GM20431 (cell line): ENCODE measurements around the gene GOT2.
"Not testable (repeated sequence)": the region's sequence is repeated elsewhere in the genome, so short reads cannot be mapped to it uniquely, and the experiment has no call there.

Experiments used
- in situ Hi-C: fragments of 300-500 bp; cut with MseI, MboI; formaldehyde crosslinking; loops from one replicate; pipeline ENCODE4 v1.15.0; 2020; ENCODE audit warnings: low sequenced_read_pairs; ENCODE audit not compliant: unreplicated experiment

The GOT2 gene

DNA sequence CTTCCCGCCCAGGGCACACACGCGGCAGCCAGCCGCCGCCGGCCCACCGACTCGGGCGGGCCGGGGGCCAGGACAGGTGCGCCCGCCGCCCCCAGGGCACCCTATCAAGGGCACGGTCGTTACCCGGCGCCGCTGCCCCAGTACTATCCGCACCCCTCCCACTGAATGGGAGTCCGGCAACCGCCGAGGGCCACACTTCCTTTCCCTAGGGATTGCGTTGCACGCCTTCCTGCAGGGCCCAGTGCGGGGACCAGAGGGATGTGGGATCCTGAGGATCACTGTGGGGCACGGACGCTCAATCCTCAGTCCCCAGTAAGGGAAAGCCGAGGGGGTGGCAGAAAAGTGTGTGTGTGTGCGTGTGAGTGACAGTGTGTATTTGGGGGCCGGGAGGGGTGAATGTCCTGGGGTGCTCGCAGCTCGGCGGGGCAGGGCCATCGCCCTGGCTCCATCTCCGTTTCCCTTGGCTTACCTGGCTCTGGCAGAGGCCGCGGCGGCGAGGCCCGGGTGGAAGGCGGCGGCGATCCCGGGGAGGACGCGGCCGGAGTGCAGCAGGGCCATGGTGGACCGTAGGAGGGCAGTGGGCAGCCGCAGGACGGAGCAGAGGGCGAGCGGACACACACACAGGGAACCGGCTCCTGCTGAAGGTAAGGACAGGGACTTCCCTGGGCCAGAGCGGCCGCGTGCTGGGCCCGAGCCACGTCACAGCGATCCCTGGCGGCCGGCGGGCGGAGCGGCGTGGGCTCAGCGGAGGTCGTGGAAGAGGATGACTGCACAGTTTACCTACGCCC, at the start of gene GOT2:
Gene GOT2 (minus strand): TSS at position 646 of the 788 bp plus-strand sequence. CDS start 88 bp downstream, at position 558.
- in situ Hi-C loops, result no loop called here

- in situ Hi-C loops, result not testable (repeated sequence)
These were observed 45.2 kb upstream of the GOT2 start for GRCh38 chr16:58779291-58779690.

DNA sequence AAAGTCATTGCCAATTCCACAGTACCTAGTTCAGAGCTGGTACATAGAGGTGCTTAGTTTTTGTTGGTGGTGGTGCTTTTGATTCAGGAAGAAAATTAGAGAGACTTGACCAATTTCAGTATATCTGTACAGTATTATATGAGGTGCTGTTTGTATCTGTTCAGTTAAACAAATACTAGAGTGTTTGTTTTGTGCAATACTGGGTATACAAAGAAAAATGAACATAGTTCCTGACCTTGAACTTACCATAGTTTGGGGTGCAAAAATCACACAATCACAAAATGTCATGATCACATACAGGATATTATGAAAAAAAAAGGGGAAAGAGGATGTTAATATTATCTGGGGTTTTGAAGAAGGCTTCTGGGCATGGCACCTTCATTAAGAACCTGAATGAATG, 39.8 kb upstream of the GOT2 start:
- in situ Hi-C loops, result loop anchor here (25.0 kb wide), 1 partner anchor 437 kb away; no protein-coding TSS in a partner anchor

- in situ Hi-C loops, result loop anchor here (25.0 kb wide), 1 partner anchor 431 kb away; no protein-coding TSS in a partner anchor
These were observed 34.0 kb upstream of the GOT2 start for GRCh38 chr16:58768145-58768544.

- in situ Hi-C loops, result loop anchor here (25.0 kb wide), 1 partner anchor 430 kb away; no protein-coding TSS in a partner anchor
These were observed 33.5 kb upstream of the GOT2 start for GRCh38 chr16:58767581-58767980.

GRCh38 chr16:58756650-58757332, 22.7 kb upstream of the GOT2 start:
- in situ Hi-C loops, result loop anchor here (25.0 kb wide), 1 partner anchor 419 kb away; no protein-coding TSS in a partner anchor

DNA sequence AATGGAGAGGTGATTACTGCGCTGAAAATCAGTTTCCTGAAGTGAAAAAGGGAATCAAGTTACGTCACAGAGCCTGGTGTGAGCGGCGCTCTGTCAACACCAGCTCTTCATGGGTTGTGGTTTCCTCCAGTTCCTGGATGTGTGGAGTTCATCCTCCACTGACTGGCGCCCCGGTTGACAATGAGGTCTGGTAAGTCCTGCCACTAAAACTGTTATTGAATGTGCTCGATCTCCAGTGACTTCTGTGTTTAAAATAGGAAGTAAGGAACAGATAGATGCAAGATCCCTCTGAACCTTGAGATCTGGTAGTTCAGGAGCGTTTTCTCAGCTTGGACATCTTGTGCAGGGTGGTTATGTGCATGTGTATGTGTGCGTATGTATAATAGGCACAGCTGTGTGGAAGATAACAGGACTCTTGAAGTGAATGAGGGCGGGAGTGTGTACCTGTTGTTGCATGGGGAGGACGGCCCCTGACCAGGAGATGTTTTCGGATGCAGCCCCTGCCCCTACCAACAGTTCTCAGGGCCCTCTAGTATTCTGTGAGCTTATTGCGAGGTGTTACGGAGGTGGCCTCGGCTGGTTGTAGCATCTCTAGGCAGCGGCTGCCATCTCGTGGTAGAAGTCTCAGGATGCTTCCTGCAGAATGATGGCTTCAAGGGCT, 22.0 kb upstream of the GOT2 start:
- in situ Hi-C loops, result loop anchor here (25.0 kb wide), 1 partner anchor 419 kb away; no protein-coding TSS in a partner anchor

DNA sequence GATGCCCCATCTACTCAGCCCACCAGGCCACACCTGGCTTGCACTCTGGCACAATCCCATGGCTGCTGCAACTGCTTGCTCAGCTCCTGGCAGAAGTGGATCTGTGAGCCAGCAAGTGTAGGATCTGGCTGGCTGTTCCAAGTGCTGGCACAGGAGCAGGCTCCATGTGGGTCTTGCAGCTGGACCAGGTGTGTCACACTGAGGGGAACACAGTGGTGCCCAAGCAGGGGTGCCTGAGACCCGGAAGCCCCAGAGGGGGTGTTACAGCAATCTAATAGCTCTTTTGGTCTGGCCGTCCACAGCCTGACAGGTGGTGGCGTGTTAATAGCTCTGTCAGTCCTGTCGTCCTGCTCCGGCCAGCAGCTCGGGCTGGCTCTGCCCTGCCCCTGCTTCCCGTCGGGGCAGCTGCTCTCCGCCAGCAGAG, 19.6 kb upstream of the GOT2 start:
- in situ Hi-C loops, result loop anchor here (25.0 kb wide), 1 partner anchor 416 kb away; no protein-coding TSS in a partner anchor

DNA sequence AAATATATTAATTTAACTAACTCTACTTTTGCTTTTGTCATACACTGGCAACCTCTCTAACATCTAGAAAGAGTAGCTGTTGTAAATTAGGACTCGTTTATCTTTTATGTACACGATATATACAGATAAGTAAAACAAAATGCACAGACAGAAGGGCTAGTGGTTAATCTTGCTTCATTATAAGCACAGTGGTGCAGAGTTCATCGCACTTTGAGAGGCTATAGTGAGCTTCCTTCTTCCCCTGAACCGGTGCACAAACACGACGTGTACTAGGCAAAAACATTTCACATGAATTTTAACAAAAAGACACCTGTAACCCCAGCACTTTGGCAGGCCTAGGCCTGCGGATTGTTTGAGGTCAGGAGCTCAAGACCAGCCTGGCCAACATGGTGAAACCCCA, 10.4 kb upstream of the GOT2 start:
- in situ Hi-C loops, result no loop called here

- in situ Hi-C loops, result no loop called here
These were observed 7.9 kb upstream of the GOT2 start for GRCh38 chr16:58741976-58742375.

GRCh38 chr16:58741166-58741565, 7.0 kb upstream of the GOT2 start:
- in situ Hi-C loops, result no loop called here

- in situ Hi-C loops, result no loop called here
These were observed 4.7 kb upstream of the GOT2 start for GRCh38 chr16:58738672-58739296.

- in situ Hi-C loops, result not testable (repeated sequence)
These were observed 2.2 kb upstream of the GOT2 start for GRCh38 chr16:58736341-58736740.

DNA sequence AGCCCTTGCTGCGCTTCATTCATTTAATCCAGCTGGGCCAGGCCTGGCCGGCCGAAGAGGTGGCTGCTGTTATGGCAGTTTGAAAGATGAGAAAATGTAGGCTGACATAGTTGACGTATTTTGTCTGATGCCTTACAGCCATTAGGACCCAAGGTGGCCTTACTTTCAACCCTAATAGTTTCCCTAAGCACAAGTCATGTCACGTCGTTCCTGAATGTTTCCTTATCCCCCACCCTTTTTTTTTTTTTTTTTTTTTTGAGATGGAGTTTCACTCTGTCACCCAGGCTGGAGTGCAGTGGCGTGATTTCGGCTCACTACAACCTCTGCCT, 307 bp upstream of the GOT2 start:
- in situ Hi-C loops, result no loop called here

DNA sequence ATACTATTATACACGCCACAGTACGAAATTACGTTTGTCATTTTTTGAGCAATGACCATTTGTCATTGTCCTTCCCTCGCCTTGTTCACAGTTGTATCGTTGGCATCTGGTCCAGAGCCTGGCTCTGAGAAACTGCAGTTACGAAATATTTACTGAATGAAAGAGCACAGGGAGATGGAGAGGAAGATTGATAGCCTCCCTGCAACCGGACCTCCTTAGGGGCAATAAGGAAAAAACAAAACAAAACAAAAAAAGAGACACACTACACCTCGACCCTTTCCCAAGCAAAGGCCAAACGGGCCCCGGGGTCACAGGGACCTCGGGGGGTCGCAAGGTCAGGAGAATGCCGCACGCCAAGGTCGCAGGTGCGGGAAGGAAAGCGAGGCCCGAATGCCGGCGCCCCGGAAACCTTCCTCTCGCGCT, 857 bp downstream of the GOT2 start:
- in situ Hi-C loops, result no loop called here

DNA sequence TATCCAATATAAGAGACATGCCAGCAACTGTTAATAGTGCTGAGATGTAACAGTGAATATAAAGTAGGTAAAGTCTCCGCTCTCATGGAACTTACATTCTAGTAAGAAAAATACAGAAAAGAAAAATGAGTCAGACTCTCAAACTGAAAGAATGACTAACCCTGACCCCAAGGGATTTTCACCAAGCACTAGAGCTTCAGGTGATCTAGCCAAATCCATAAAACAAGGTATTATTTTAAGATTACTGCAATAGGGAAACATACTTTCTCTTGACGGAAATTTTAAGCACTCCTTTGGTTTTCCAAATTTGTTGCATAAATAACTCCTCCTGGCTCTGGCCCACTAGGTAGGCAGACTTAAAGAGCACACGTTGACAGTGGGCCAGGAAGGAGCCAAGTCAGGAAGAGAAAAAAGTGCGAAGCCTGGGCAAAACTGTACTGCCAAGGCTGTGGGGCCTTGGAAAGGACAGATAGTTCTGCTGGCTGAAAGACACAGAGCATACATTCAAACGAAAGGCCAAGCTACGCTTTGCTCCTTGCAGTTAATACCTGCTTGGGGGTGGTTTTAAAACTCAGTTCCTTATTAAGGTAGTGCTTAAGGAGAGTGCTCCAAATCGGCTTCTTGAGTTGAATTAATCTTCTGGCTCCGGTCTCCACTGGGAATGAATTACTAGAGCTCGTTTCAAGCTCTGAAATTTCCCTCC, 1.4 kb downstream of the GOT2 start:
- in situ Hi-C loops, result no loop called here

DNA sequence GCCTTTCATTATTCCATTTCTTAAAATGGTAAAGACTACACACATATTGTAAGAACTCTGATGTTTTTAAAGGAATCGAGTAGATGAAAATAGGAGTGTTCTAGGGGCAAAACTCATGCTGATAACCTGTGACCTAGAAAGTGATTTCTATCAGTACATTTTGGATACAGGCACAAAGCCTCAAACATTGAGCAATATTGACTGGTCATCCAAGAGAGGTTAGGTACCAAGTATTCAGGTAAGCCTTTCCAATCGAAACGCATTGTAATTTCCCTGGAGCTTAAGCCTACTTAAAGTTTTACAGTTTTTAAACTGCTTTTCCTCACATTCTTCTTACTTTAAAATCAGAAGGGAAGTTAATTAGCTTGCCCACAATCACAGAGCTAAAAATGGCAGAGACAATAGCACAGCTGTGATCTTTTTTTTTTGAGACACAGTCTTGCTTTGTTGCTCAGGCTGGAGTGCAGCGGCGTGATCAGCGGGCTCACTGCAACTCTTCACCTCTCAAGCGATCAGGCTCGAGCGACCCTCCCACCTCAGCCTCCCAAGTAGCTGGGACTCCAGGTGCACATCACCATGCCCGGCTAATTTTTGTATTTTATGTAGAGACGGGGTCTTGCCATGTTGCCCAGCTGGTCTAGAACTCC, 3.3 kb downstream of the GOT2 start:
- in situ Hi-C loops, result no loop called here

DNA sequence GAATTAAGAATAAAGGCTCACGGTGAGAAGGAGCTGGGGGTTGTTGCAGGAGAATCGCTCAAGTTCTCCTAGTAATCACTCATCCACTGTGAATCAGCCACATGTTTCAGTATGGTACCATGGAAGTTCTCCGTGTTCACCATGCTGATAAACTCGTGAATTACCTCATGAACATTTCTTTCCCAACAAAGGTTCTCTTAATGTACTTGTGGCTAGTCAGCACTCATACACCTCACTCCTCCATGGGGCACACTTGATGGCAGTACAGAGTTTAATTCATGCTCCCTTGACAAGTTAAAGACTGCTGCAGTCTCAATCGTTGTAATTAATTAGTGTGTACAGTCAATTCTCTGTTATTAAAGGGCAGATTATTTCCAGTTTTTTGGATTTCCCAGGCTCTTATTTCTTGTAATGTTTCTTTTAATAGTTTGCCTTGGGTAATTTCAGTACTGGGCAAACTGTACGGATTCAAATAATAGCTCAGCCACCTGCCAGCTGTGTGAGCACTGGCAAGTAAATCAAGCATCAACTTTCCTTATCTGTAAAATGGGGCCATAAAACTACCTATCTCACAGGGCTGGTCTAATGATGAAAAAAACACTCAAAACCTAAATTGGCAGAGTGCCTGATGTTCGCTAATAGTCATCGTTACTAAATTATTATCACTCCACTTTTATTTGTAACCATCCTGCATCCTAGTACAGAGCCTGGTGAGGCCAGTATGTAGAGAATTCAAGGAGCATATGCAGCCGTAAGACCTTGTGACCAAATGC, 6.1 kb downstream of the GOT2 start:
- in situ Hi-C loops, result no loop called here
